ELR (cell line): ENCODE data around the gene M6PR.
"Not testable (repeated sequence)": the region's sequence is repeated elsewhere in the genome, so short reads cannot be mapped to it uniquely, and the experiment has no call there.

Experiments
- DNase-seq: peaks from one replicate; pipeline ENCODE4 v3.0.0-alpha.2; 2015; ENCODE audit warnings: low read depth

M6PR gene

GRCh38 chr12:8912914-8913313 lies 36.5 kb downstream of the M6PR start:
- DNase-seq, result peak; percentile 20

GRCh38 chr12:8911606-8912268 lies 37.7 kb downstream of the M6PR start:
- no peak for DNase-seq

- DNase-seq, result no peak
Measured at GRCh38 chr12:8909752-8910151, 39.7 kb downstream of the M6PR start.

- no peak for DNase-seq
Measured at GRCh38 chr12:8907513-8907912, 41.9 kb downstream of the M6PR start.

GRCh38 chr12:8906266-8907180 lies 42.9 kb downstream of the M6PR start:
- DNase-seq, result no peak

- DNase-seq, result no peak
Measured at GRCh38 chr12:8905546-8905945, 43.9 kb downstream of the M6PR start.

GRCh38 chr12:8904665-8905064 lies 44.8 kb downstream of the M6PR start:
- DNase-seq, result no peak

- DNase-seq, result no peak
Measured at GRCh38 chr12:8903646-8904045, 45.8 kb downstream of the M6PR start.

GRCh38 chr12:8902703-8903102 lies 46.7 kb downstream of the M6PR start:
- not testable (repeated sequence) for DNase-seq

- DNase-seq, result no peak
Measured at GRCh38 chr12:8899830-8900229, 49.6 kb downstream of the M6PR start.

- DNase-seq, result no peak
Measured at GRCh38 chr12:8897081-8897480, 52.4 kb downstream of the M6PR start.

- DNase-seq, result no peak
Measured at GRCh38 chr12:8894986-8895385, 54.5 kb downstream of the M6PR start.

GRCh38 chr12:8894378-8894777 lies 55.1 kb downstream of the M6PR start:
- no peak for DNase-seq

GRCh38 chr12:8891976-8892375 lies 57.5 kb downstream of the M6PR start:
- no peak for DNase-seq
